IMR-90 (cell line): ENCODE measurements around the gene PAFAH2. TPM values are rescaled to one million over a fixed set of nuclear protein-coding genes. Genes with fewer than 3 reads are reported as not detected.

ENCODE experiments used
- ATAC-seq: fragments of 200-7000 bp; cut with Tn5 transposase; 2 replicates; pipeline ENCODE4 v1.9.1; 2020; ENCODE audit warnings: low read depth, mild to moderate bottlenecking, moderate library complexity
- BruUV-seq: library from RNA; stranded (reverse); fragments of 400-500 nt; replicated peaks from 2 replicates; lab custom pipeline; 2021; lab: Mats Ljungman, UMichigan
- CTCF ChIA-PET: fragments of 300-600 bp; formaldehyde crosslinking; extraction: SDS; loops from one replicate; lab custom pipeline; 2021; ENCODE audit warnings: antibody characterized with exemption; lab: Yijun Ruan, JAX
- POLR2A ChIA-PET: fragments of 300-600 bp; sonication (Branson Sonifier 250); formaldehyde crosslinking; loops from one replicate; lab custom pipeline; 2022; ENCODE audit warnings: antibody characterized with exemption; ENCODE audit not compliant: unreplicated experiment; lab: Charles Lee
- DNase-seq: peaks from one replicate; pipeline ENCODE4 v3.0.0; 2013
- H2AFZ ChIP-seq: replicated peaks from 2 replicates; pipeline ENCODE3; 2013; ENCODE audit warnings: low read length, mild to moderate bottlenecking; ENCODE audit not compliant: poor library complexity
- H2AK5ac ChIP-seq: 2 replicates; pipeline ENCODE4 v1.6.1; 2013; ENCODE audit warnings: low read depth, low read length, inconsistent platforms
- H2AK9ac ChIP-seq: replicated peaks from 2 replicates; pipeline ENCODE3; 2013; ENCODE audit warnings: mild to moderate bottlenecking, low read depth, low read length, moderate library complexity; ENCODE audit not compliant: poor library complexity
- H2BK120ac ChIP-seq: 2 replicates; pipeline ENCODE4 v1.6.1; 2013; ENCODE audit warnings: low read depth, low read length, inconsistent platforms
- H2BK15ac ChIP-seq: 3 replicates; pipeline ENCODE4 v1.6.1; 2013; ENCODE audit warnings: low read depth, low read length, inconsistent platforms
- H2BK20ac ChIP-seq: 2 replicates; pipeline ENCODE4 v1.6.1; 2013; ENCODE audit warnings: low read depth, mild to moderate bottlenecking, inconsistent platforms, low read length, moderate library complexity
- H2BK5ac ChIP-seq: 2 replicates; pipeline ENCODE4 v1.6.1; 2013; ENCODE audit warnings: mild to moderate bottlenecking, low read depth, low read length, inconsistent platforms; ENCODE audit not compliant: poor library complexity, severe bottlenecking
- H3K14ac ChIP-seq: replicated peaks from 2 replicates; pipeline ENCODE4 v1.6.1; 2013; ENCODE audit warnings: low read depth, low read length, inconsistent platforms
- H3K18ac ChIP-seq: 2 replicates; pipeline ENCODE4 v1.6.1; 2013; ENCODE audit warnings: low read depth, low read length, control low read depth
- H3K23ac ChIP-seq: 2 replicates; pipeline ENCODE4 v1.6.1; 2013; ENCODE audit warnings: low read depth, low read length, inconsistent platforms
- H3K27ac ChIP-seq: 2 replicates; pipeline ENCODE4 v1.5.1; 2013; ENCODE audit warnings: mild to moderate bottlenecking, control low read depth, low read length; ENCODE audit not compliant: insufficient read depth
- H3K27me3 ChIP-seq: 2 replicates; pipeline ENCODE4 v1.6.1; 2013; ENCODE audit warnings: low read length; ENCODE audit not compliant: control insufficient read depth, insufficient read depth
- H3K36me3 ChIP-seq: 2 replicates; pipeline ENCODE4 v1.6.1; 2013; ENCODE audit warnings: low read length, mixed read lengths; ENCODE audit not compliant: control insufficient read depth, insufficient read depth
- H3K4ac ChIP-seq: 2 replicates; pipeline ENCODE4 v1.6.1; 2013; ENCODE audit warnings: low read depth, low read length, inconsistent platforms
- H3K4me1 ChIP-seq: 2 replicates; pipeline ENCODE4 v1.6.1; 2013; ENCODE audit warnings: low read length, mixed read lengths; ENCODE audit not compliant: control insufficient read depth, insufficient read depth
- H3K4me2 ChIP-seq: 2 replicates; pipeline ENCODE4 v1.6.1; 2013; ENCODE audit warnings: low read depth, mild to moderate bottlenecking, control low read depth, low read length, moderate library complexity
- H3K4me3 ChIP-seq: 2 replicates; pipeline ENCODE4 v1.5.1; 2013; ENCODE audit warnings: low read depth, mild to moderate bottlenecking, control low read depth, low read length, moderate library complexity; ENCODE audit not compliant: insufficient read depth
- H3K56ac ChIP-seq: 2 replicates; pipeline ENCODE4 v1.6.1; 2013; ENCODE audit warnings: low read length, inconsistent platforms; ENCODE audit not compliant: insufficient read depth; ENCODE audit errors: extremely low read depth
- H3K79me1 ChIP-seq, 2 experiments: 2 replicates each; pipeline ENCODE4 v1.6.1; 2013; ENCODE audit warnings: low read length in 2 of 2, inconsistent platforms in 1 of 2, low read depth in 1 of 2
- H3K9ac ChIP-seq: 2 replicates; pipeline ENCODE4 v1.6.1; 2013; ENCODE audit warnings: low read depth, low read length, control low read depth
- H3K9me1 ChIP-seq: 2 replicates; pipeline ENCODE4 v1.6.1; 2013; ENCODE audit warnings: low read length, inconsistent platforms; ENCODE audit not compliant: insufficient read depth
- H3K9me3 ChIP-seq: 2 replicates; pipeline ENCODE4 v1.6.1; 2013; ENCODE audit warnings: low read length; ENCODE audit not compliant: control insufficient read depth, insufficient read depth
- H4K20me1 ChIP-seq: 2 replicates; pipeline ENCODE4 v1.6.1; 2013; ENCODE audit warnings: low read length, inconsistent platforms; ENCODE audit not compliant: insufficient read depth
- H4K5ac ChIP-seq: 2 replicates; pipeline ENCODE4 v1.6.1; 2013; ENCODE audit warnings: mild to moderate bottlenecking, low read depth, low read length, control low read depth
- H4K8ac ChIP-seq, 2 experiments: 2 replicates each; pipeline ENCODE4 v1.6.1; 2013; ENCODE audit warnings: low read depth in 2 of 2, low read length in 2 of 2, control low read depth in 1 of 2, inconsistent platforms in 1 of 2
- H4K91ac ChIP-seq: 2 replicates; pipeline ENCODE4 v1.6.1; 2013; ENCODE audit warnings: low read depth, low read length, inconsistent platforms; ENCODE audit not compliant: insufficient read depth
- BHLHE40 ChIP-seq: fragments of 150-350 bp; IDR thresholded peaks from 2 replicates; pipeline ENCODE4 v1.6.1; 2016; ENCODE audit warnings: mild to moderate bottlenecking, low read depth, low read length
- CEBPB ChIP-seq: IDR thresholded peaks from 2 replicates; pipeline ENCODE4 v1.6.1; 2012; ENCODE audit warnings: low read depth, low read length, improper control_type of control experiment
- CHD1 ChIP-seq: IDR thresholded peaks from 2 replicates; pipeline ENCODE4 v1.6.1; 2012; ENCODE audit warnings: low read depth, low read length, improper control_type of control experiment
- MAFK ChIP-seq: IDR thresholded peaks from 2 replicates; pipeline ENCODE4 v1.6.1; 2012; ENCODE audit warnings: low read depth, low read length, improper control_type of control experiment
- MAZ ChIP-seq: IDR thresholded peaks from 2 replicates; pipeline ENCODE4 v1.6.1; 2012; ENCODE audit warnings: low read depth, mild to moderate bottlenecking, low read length, improper control_type of control experiment, moderate library complexity, borderline replicate concordance
- MXI1 ChIP-seq: IDR thresholded peaks from 2 replicates; pipeline ENCODE4 v1.6.1; 2012; ENCODE audit warnings: low read depth, mild to moderate bottlenecking, low read length, moderate library complexity, borderline replicate concordance
- NFE2L2 ChIP-seq: fragments of 150-350 bp; IDR thresholded peaks from 2 replicates; pipeline ENCODE4 v1.6.1; 2016; ENCODE audit warnings: low read depth, mild to moderate bottlenecking, low read length
- POLR2A ChIP-seq: IDR thresholded peaks from 2 replicates; pipeline ENCODE4 v1.6.1; 2012; ENCODE audit warnings: mild to moderate bottlenecking, low read depth, low read length
- RFX5 ChIP-seq: IDR thresholded peaks from 2 replicates; pipeline ENCODE4 v1.8.0; 2012; ENCODE audit warnings: low read depth, mild to moderate bottlenecking, low read length, moderate library complexity
- SMC3 ChIP-seq: fragments of 150-350 bp; IDR thresholded peaks from 2 replicates; pipeline ENCODE4 v1.6.1; 2016; ENCODE audit warnings: low read depth, mild to moderate bottlenecking, antibody characterized with exemption, low read length, moderate library complexity
- WGBS, 2 experiments: methylation state at CpG; one replicate each; pipeline versions ENCODE4 v1.1.5 to v1.1.7; 2013; ENCODE audit warnings: missing lambda C conversion rate in 2 of 2; ENCODE audit not compliant: insufficient read length in 1 of 2; ENCODE audit errors: extremely low coverage in 2 of 2; 5-methylcytosine and 5-hydroxymethylcytosine counted together
- dilution Hi-C: fragments of 300-500 bp; cut with HindIII; formaldehyde crosslinking; loops from one replicate; pipeline ENCODE4 v1.14.3; 2018; ENCODE audit warnings: low sequenced_read_pairs; ENCODE audit not compliant: unreplicated experiment
- in situ Hi-C: fragments of 300-500 bp; cut with MboI; formaldehyde crosslinking; loops from 3 replicates; pipeline ENCODE4 v1.14.3; 2019; ENCODE audit warnings: low sequenced_read_pairs, inconsistent platforms, mixed read lengths
- intact Hi-C: fragments of 100-400 bp; cut with micrococcal nuclease; formaldehyde crosslinking; loops from 2 replicates; pipeline ENCODE4 v1.10.0; 2022
- polyA plus RNA-seq, 3 experiments: library from polyadenylated mRNA; depleted of rRNA; stranded (reverse); fragments of >200 nt; gene quantifications; 2 replicates each; pipeline ENCODE4 v1.2.3, GENCODE V29; 2012; ENCODE audit warnings: low replicate concordance in 1 of 3
- total RNA-seq: library from RNA; depleted of rRNA; stranded (reverse); fragments of >200 nt; gene quantifications from 2 replicates; pipeline ENCODE4 v1.2.3, GENCODE V29; 2012
- TF ChIP-seq, protein P1 (sequence below): fragments of 150-350 bp; IDR thresholded peaks from 2 replicates; pipeline ENCODE4 v1.6.1; 2017; ENCODE audit warnings: mild to moderate bottlenecking, antibody characterized with exemption, low read length, low read depth
- TF ChIP-seq, protein P2 (sequence below): conservative IDR thresholded peaks from 2 replicates; pipeline ENCODE4 v1.5.1; 2012; ENCODE audit warnings: mild to moderate bottlenecking, low read depth, low read length, improper control_type of control experiment
- TF ChIP-seq, protein P3 (sequence below): fragments of 150-350 bp; IDR thresholded peaks from 2 replicates; pipeline ENCODE4 v1.6.1; 2016; ENCODE audit warnings: low read depth, mild to moderate bottlenecking, low read length, moderate library complexity, borderline replicate concordance

The PAFAH2 gene
- total and polyA plus RNA-seq, 2 of the 4 experiments (the other 2 are of a cell fraction), result 8.3 to 12.2 TPM

DNA sequence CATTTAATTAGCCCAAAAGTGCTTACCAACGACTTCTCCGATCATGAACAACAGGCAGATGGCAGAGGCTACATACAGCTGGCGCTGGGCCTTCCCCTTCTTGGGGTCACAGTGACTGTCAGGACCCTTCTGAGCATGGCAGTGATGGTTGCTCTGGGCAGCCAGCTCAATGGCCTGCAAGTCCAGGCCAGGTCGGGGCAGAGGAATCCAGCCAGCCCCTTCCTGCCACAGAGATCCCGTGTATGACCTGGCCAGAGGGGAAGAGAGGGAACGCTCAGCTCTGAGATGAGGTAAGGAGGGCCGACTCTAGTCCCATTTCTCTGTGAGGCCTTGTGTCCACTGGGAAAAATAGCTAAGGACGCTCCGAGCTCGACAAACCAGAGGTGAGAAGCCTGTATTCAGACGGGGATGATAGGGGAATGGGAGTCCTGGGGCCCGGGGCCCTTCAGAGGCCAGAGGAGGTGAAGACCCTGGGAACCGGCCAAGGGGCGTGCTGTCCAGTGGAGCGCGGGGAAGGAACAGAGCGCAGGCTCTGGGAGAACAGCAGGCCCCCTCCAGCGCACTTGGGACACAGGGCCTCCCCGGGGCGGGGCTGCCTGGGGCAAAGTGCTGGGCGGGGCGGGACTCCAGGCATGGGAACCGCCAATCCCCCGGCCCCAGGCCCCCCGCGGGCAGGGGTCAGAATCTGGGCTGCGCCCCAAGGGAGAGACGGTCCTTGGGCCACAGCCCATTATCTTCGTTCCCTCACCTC, 47.3 kb upstream of the PAFAH2 start:
- Histone ChIP-seq H2AFZ (no peak overlapping the region), H3K27me3 (peaks cover 84% of the 10 kb centered on the region), H3K27ac (no peak overlapping the region), H3K4me2 (no peak overlapping the region), H3K4me1 (no peaks in the 10 kb centered on the region), H2BK120ac (no peak overlapping the region), H2AK9ac (no peak overlapping the region), H3K9ac (no peak overlapping the region), H2BK20ac (no peak overlapping the region), H3K18ac (no peak overlapping the region), H3K9me3 (no peaks in the 10 kb centered on the region), H4K91ac (no peak overlapping the region), H3K23ac (no peak overlapping the region), H3K4ac (no peak overlapping the region), H2BK15ac (no peak overlapping the region), H4K20me1 (no peaks in the 10 kb centered on the region), H4K5ac (no peak overlapping the region), H3K36me3 (no peaks in the 10 kb centered on the region), H3K9me1 (no peaks in the 10 kb centered on the region), H2BK5ac (no peak overlapping the region), H2AK5ac (no peak overlapping the region), H3K56ac (no peak overlapping the region), H3K4me3 (no peak overlapping the region), H4K8ac (no peak overlapping the region), H3K79me1 (no peaks in the 10 kb centered on the region), H3K14ac (no peak overlapping the region)
- BruUV-seq, result no TSS peak
- dilution Hi-C loops, result no loop called here
- DNase-seq, result no peak
- POLR2A ChIA-PET, result no interaction called here
- ATAC-seq, result no peak
- intact Hi-C loops, result no loop called here
- CTCF ChIA-PET, result interaction anchor here (1.0 kb wide), 1 partner anchor 9 kb away, joined by 4 read pairs; no protein-coding TSS in a partner anchor
- WGBS, 2 experiments, result 32% methylated on average over 17 of the region's 29 CpGs; no CpG with 5 or more reads in 1 of the 2 experiments
- TF ChIP-seq, protein P1, sequence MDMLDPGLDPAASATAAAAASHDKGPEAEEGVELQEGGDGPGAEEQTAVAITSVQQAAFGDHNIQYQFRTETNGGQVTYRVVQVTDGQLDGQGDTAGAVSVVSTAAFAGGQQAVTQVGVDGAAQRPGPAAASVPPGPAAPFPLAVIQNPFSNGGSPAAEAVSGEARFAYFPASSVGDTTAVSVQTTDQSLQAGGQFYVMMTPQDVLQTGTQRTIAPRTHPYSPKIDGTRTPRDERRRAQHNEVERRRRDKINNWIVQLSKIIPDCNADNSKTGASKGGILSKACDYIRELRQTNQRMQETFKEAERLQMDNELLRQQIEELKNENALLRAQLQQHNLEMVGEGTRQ, result no peak
- TF ChIP-seq MXI1 (no peak), CEBPB (no peak), POLR2A (no peak), NFE2L2 (no peak), MAFK (no peak), RFX5 (no peak), SMC3 (no peak), BHLHE40 (no peak), MAZ (no peak), CHD1 (no peak)
- TF ChIP-seq, protein P2, sequence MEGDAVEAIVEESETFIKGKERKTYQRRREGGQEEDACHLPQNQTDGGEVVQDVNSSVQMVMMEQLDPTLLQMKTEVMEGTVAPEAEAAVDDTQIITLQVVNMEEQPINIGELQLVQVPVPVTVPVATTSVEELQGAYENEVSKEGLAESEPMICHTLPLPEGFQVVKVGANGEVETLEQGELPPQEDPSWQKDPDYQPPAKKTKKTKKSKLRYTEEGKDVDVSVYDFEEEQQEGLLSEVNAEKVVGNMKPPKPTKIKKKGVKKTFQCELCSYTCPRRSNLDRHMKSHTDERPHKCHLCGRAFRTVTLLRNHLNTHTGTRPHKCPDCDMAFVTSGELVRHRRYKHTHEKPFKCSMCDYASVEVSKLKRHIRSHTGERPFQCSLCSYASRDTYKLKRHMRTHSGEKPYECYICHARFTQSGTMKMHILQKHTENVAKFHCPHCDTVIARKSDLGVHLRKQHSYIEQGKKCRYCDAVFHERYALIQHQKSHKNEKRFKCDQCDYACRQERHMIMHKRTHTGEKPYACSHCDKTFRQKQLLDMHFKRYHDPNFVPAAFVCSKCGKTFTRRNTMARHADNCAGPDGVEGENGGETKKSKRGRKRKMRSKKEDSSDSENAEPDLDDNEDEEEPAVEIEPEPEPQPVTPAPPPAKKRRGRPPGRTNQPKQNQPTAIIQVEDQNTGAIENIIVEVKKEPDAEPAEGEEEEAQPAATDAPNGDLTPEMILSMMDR, result no peak
- TF ChIP-seq, protein P3, sequence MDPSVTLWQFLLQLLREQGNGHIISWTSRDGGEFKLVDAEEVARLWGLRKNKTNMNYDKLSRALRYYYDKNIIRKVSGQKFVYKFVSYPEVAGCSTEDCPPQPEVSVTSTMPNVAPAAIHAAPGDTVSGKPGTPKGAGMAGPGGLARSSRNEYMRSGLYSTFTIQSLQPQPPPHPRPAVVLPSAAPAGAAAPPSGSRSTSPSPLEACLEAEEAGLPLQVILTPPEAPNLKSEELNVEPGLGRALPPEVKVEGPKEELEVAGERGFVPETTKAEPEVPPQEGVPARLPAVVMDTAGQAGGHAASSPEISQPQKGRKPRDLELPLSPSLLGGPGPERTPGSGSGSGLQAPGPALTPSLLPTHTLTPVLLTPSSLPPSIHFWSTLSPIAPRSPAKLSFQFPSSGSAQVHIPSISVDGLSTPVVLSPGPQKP, result no peak
- in situ Hi-C loops, result loop anchor here (5.0 kb wide), 2 partner anchors 52 to 102 kb away; no protein-coding TSS in a partner anchor
